NCI-H1694 (cell line): ENCODE data around the gene BIRC7.
"Not testable (repeated sequence)": the region's sequence is repeated elsewhere in the genome, so short reads cannot be mapped to it uniquely, and the experiment has no call there.

Experiments used
- DNase-seq: peaks from one replicate; lab custom pipeline; 2025; lab: John Stamatoyannopoulos, UW

BIRC7 gene

GRCh38 chr20:63248835-63249591 is 13.3 kb downstream of the BIRC7 start:
- no peak for DNase-seq

GRCh38 chr20:63249891-63250290 is 14.2 kb downstream of the BIRC7 start:
- no peak for DNase-seq

GRCh38 chr20:63251350-63251749 is 15.6 kb downstream of the BIRC7 start:
- DNase-seq = not testable (repeated sequence)

- no peak for DNase-seq
Observed at GRCh38 chr20:63252284-63252711, 16.6 kb downstream of the BIRC7 start.

GRCh38 chr20:63253065-63253437 is 17.3 kb downstream of the BIRC7 start:
- DNase-seq = no peak

- DNase-seq = no peak
Observed at GRCh38 chr20:63253438-63254231, 17.9 kb downstream of the BIRC7 start.

GRCh38 chr20:63254232-63254605 is 18.5 kb downstream of the BIRC7 start, which contains the start of gene NKAIN4:
TSS of gene NKAIN4 (minus strand) at chr20:63254463. CDS start at chr20:63254450, 13 bp downstream.
- no peak for DNase-seq

- no peak for DNase-seq
Observed at GRCh38 chr20:63254606-63255384, 19.1 kb downstream of the BIRC7 start.

- DNase-seq = no peak
Observed at GRCh38 chr20:63255931-63256704, 20.4 kb downstream of the BIRC7 start.

- no peak for DNase-seq
Observed at GRCh38 chr20:63256954-63257353, 21.2 kb downstream of the BIRC7 start.

- DNase-seq = no peak
Observed at GRCh38 chr20:63257629-63258028, 21.9 kb downstream of the BIRC7 start.

GRCh38 chr20:63258781-63259180 is 23.1 kb downstream of the BIRC7 start:
- DNase-seq = no peak

- no peak for DNase-seq
Observed at GRCh38 chr20:63259734-63260460, 24.2 kb downstream of the BIRC7 start.

GRCh38 chr20:63260521-63260920 is 24.8 kb downstream of the BIRC7 start:
- DNase-seq = no peak

GRCh38 chr20:63261060-63261794 is 25.5 kb downstream of the BIRC7 start:
- no peak for DNase-seq

GRCh38 chr20:63261795-63262528 is 26.3 kb downstream of the BIRC7 start:
- DNase-seq = no peak

GRCh38 chr20:63262836-63263235 is 27.1 kb downstream of the BIRC7 start:
- no peak for DNase-seq

- no peak for DNase-seq
Observed at GRCh38 chr20:63264000-63264399, 28.3 kb downstream of the BIRC7 start.

- DNase-seq = no peak
Observed at GRCh38 chr20:63264519-63264918, 28.8 kb downstream of the BIRC7 start.
